PC-3 (cell line): ENCODE results near the gene SHROOM3.

Experiments
- CTCF ChIP-seq: fragments of 300-600 bp; sonication (generic); conservative IDR thresholded peaks from 2 replicates; pipeline ENCODE4 v1.5.1; 2017; ENCODE audit warnings: antibody characterized with exemption, low read depth, mild to moderate bottlenecking, low read length
- EZH2phosphoT487 ChIP-seq: fragments of 300-600 bp; sonication (generic); IDR thresholded peaks from 2 replicates; pipeline ENCODE4 v1.6.1; 2018; ENCODE audit warnings: mild to moderate bottlenecking, antibody characterized with exemption, low read length, borderline replicate concordance

- TF ChIP-seq CTCF (no peak), EZH2phosphoT487 (no peak)
Measured at GRCh38 chr4:76407440-76408119, 27.4 kb upstream of the SHROOM3 start.
